ENCODE data around the gene GSK3B. TPM values are rescaled to one million over a fixed set of nuclear protein-coding genes. Genes with fewer than 3 reads are reported as not detected.

The GSK3B gene
- total RNA-seq, 5 donors from 2014 or later (not counting 1 experiment from before 2014, with no cell fraction given): 30.5 to 47.9 (median 32.7) TPM

GRCh38 chr3:120101624-120102023 lies 7.4 kb upstream of the GSK3B start:
- peaks cover 0 to 5% of the 10 kb centered on the region in 2 experiments for H3K4me1 ChIP-seq (ENCODE audit: control insufficient read depth in 1 of 2, extremely low read depth in 1 of 2, insufficient read depth in 2 of 2, low read length in 2 of 2)
- H3K27me3 Mint-ChIP-seq: no peaks in the 10 kb centered on the region
- peaks cover 23% of the 10 kb centered on the region for H3K36me3 Mint-ChIP-seq
- H3K4me1 Mint-ChIP-seq: peaks cover 18 to 23% (median 18%) of the 10 kb centered on the region in 3 donors
- ChIA-PET CTCF (interaction anchor here in 1 of 2 donors (0.6 kb wide), 1 partner anchor 131 kb away, joined by 3 read pairs; no protein-coding TSS in a partner anchor), POLR2A (no interaction called here)
- no peaks in the 10 kb centered on the region for H3K27me3 ChIP-seq (replicated peaks in 1 of 2; ENCODE audit: control insufficient read depth in 2 of 2, extremely low read depth in 1 of 2, insufficient read depth in 2 of 2, low read length in 1 of 2)
- WGBS (ENCODE audit: insufficient coverage): no CpG with 5 or more reads among the region's 3 CpGs
- ATAC-seq (replicated peaks in 1 of 4) (no peak), DNase-seq (no peak)
- H3K36me3 ChIP-seq (ENCODE audit: control insufficient read depth in 2 of 2, extremely low read depth in 1 of 2, insufficient read depth in 1 of 2, low read length in 1 of 2): peaks cover 0 to 4% of the 10 kb centered on the region in 2 donors
- H3K9me3 ChIP-seq: no peaks in the 10 kb centered on the region
- no peak overlapping the region for H3K27ac ChIP-seq (ENCODE audit: low read length)
- H3K4me3 ChIP-seq (ENCODE audit: control insufficient read depth in 1 of 2, extremely low read depth in 1 of 2, low read length in 1 of 2): no peak overlapping the region
- no peak overlapping the region for H3K4me3 Mint-ChIP-seq
- no peak overlapping the region for H3K27ac Mint-ChIP-seq
- no peaks in the 10 kb centered on the region for H3K9me3 Mint-ChIP-seq

GRCh38 chr3:120100711-120101110 lies 6.5 kb upstream of the GSK3B start:
- ChIA-PET POLR2A (no interaction called here), CTCF (interaction anchor here in 1 of 2 donors (0.9 kb wide), 1 partner anchor 748 kb away, joined by 3 read pairs; no protein-coding TSS in a partner anchor)
- peaks cover 16% of the 10 kb centered on the region for H3K36me3 Mint-ChIP-seq
- Histone ChIP-seq H3K36me3 (ENCODE audit: control insufficient read depth in 2 of 2, extremely low read depth in 1 of 2, insufficient read depth in 1 of 2, low read length in 1 of 2) (peaks cover 0 to 4% of the 10 kb centered on the region in 2 donors), H3K27me3 (replicated peaks in 1 of 2; ENCODE audit: control insufficient read depth in 2 of 2, extremely low read depth in 1 of 2, insufficient read depth in 2 of 2, low read length in 1 of 2) (no peaks in the 10 kb centered on the region), H3K9me3 (no peaks in the 10 kb centered on the region), H3K27ac (ENCODE audit: low read length) (no peak overlapping the region), H3K4me3 (ENCODE audit: control insufficient read depth in 1 of 2, extremely low read depth in 1 of 2, low read length in 1 of 2) (no peak overlapping the region), H3K4me1 (ENCODE audit: control insufficient read depth in 1 of 2, extremely low read depth in 1 of 2, insufficient read depth in 2 of 2, low read length in 2 of 2) (peaks cover 7 to 13% of the 10 kb centered on the region in 2 experiments)
- no peaks in the 10 kb centered on the region for H3K27me3 Mint-ChIP-seq
- H3K27ac Mint-ChIP-seq: no peak overlapping the region
- DNase-seq: no peak
- WGBS (ENCODE audit: insufficient coverage): no CpG with 5 or more reads among the region's 1 CpG
- H3K4me1 Mint-ChIP-seq: peaks cover 25 to 30% (median 26%) of the 10 kb centered on the region in 3 donors
- no peak overlapping the region for H3K4me3 Mint-ChIP-seq
- H3K9me3 Mint-ChIP-seq: no peaks in the 10 kb centered on the region
- ATAC-seq (replicated peaks in 1 of 4): no peak

- POLR2A ChIA-PET: no interaction called here
- CTCF ChIA-PET: interaction anchor here (0.6 to 0.9 kb wide), 3 partner anchors 10 to 146 kb away, joined by 3 to 10 read pairs (median 4); no protein-coding TSS in a partner anchor
- Histone ChIP-seq H3K36me3 (ENCODE audit: control insufficient read depth in 2 of 2, extremely low read depth in 1 of 2, insufficient read depth in 1 of 2, low read length in 1 of 2) (peaks cover 0 to 4% of the 10 kb centered on the region in 2 donors), H3K27ac (ENCODE audit: low read length) (no peak overlapping the region), H3K27me3 (replicated peaks in 1 of 2; ENCODE audit: control insufficient read depth in 2 of 2, extremely low read depth in 1 of 2, insufficient read depth in 2 of 2, low read length in 1 of 2) (no peaks in the 10 kb centered on the region), H3K9me3 (no peaks in the 10 kb centered on the region), H3K4me1 (ENCODE audit: control insufficient read depth in 1 of 2, extremely low read depth in 1 of 2, insufficient read depth in 2 of 2, low read length in 2 of 2) (peaks cover 8 to 13% of the 10 kb centered on the region in 2 experiments), H3K4me3 (ENCODE audit: control insufficient read depth in 1 of 2, extremely low read depth in 1 of 2, low read length in 1 of 2) (no peak overlapping the region)
- no peak for ATAC-seq (replicated peaks in 1 of 4)
- Mint-ChIP-seq H3K27ac (no peak overlapping the region), H3K27me3 (no peaks in the 10 kb centered on the region), H3K4me3 (no peak overlapping the region), H3K36me3 (peaks cover 11% of the 10 kb centered on the region), H3K9me3 (no peaks in the 10 kb centered on the region), H3K4me1 (peaks cover 28 to 33% (median 28%) of the 10 kb centered on the region in 3 donors)
- DNase-seq: no peak
Measured at GRCh38 chr3:120098710-120099109, 4.5 kb upstream of the GSK3B start.

GRCh38 chr3:120095979-120096426 lies 1.8 kb upstream of the GSK3B start:
- H3K4me3 Mint-ChIP-seq: no peak overlapping the region
- no peaks in the 10 kb centered on the region for H3K9me3 ChIP-seq
- H3K27ac Mint-ChIP-seq: peak overlapping the region in 1 of 2 donors; percentile 98
- no peak for ATAC-seq (replicated peaks in 1 of 4)
- H3K27me3 Mint-ChIP-seq: no peaks in the 10 kb centered on the region
- ChIA-PET POLR2A (interaction anchor here (0.5 to 1.8 kb wide), 23 partner anchors 11 to 855 kb away, joined by 3 to 15 read pairs (median 5); partner anchors contain the start of genes NDUFB4 (in 2 of the 2), B4GALT4 (in 1 of the 2), COX17 (in 1 of the 2) and LRRC58 (in 1 of the 2)), CTCF (interaction anchor here (0.6 to 2.3 kb wide), 13 partner anchors 18 to 598 kb away, joined by 3 to 14 read pairs (median 4); partner anchors contain the start of genes LRRC58 (in 1 of the 2) and NDUFB4 (in 1 of the 2))
- no peak for DNase-seq
- H3K4me3 ChIP-seq (ENCODE audit: control insufficient read depth in 1 of 2, extremely low read depth in 1 of 2, low read length in 1 of 2): peak overlapping the region; percentile 82 to 85
- 0% methylated on average over 1 of the region's 1 CpG for WGBS (ENCODE audit: insufficient coverage)
- H3K36me3 ChIP-seq (ENCODE audit: control insufficient read depth in 2 of 2, extremely low read depth in 1 of 2, insufficient read depth in 1 of 2, low read length in 1 of 2): peaks cover 0 to 4% of the 10 kb centered on the region in 2 donors
- peaks cover 26 to 29% (median 28%) of the 10 kb centered on the region in 3 donors for H3K4me1 Mint-ChIP-seq
- peaks cover 13 to 16% of the 10 kb centered on the region in 2 experiments for H3K4me1 ChIP-seq (ENCODE audit: control insufficient read depth in 1 of 2, extremely low read depth in 1 of 2, insufficient read depth in 2 of 2, low read length in 2 of 2)
- no peaks in the 10 kb centered on the region for H3K9me3 Mint-ChIP-seq
- peak overlapping the region; percentile 99 for H3K27ac ChIP-seq (ENCODE audit: low read length)
- peaks cover 10% of the 10 kb centered on the region for H3K36me3 Mint-ChIP-seq
- H3K27me3 ChIP-seq (replicated peaks in 1 of 2; ENCODE audit: control insufficient read depth in 2 of 2, extremely low read depth in 1 of 2, insufficient read depth in 2 of 2, low read length in 1 of 2): no peaks in the 10 kb centered on the region

- Mint-ChIP-seq H3K9me3 (no peaks in the 10 kb centered on the region), H3K27ac (peak overlapping the region in 1 of 2 donors; percentile 98), H3K4me3 (no peak overlapping the region), H3K36me3 (peaks cover 6% of the 10 kb centered on the region), H3K4me1 (peaks cover 22 to 29% (median 25%) of the 10 kb centered on the region in 3 donors), H3K27me3 (no peaks in the 10 kb centered on the region)
- Histone ChIP-seq H3K4me1 (ENCODE audit: control insufficient read depth in 1 of 2, extremely low read depth in 1 of 2, insufficient read depth in 2 of 2, low read length in 2 of 2) (peaks cover 13 to 22% of the 10 kb centered on the region in 2 experiments), H3K4me3 (ENCODE audit: control insufficient read depth in 1 of 2, extremely low read depth in 1 of 2, low read length in 1 of 2) (peak overlapping the region; percentile 82 to 85), H3K36me3 (ENCODE audit: control insufficient read depth in 2 of 2, extremely low read depth in 1 of 2, insufficient read depth in 1 of 2, low read length in 1 of 2) (peaks cover 0 to 4% of the 10 kb centered on the region in 2 donors), H3K27ac (ENCODE audit: low read length) (peak overlapping the region; percentile 99), H3K27me3 (replicated peaks in 1 of 2; ENCODE audit: control insufficient read depth in 2 of 2, extremely low read depth in 1 of 2, insufficient read depth in 2 of 2, low read length in 1 of 2) (no peaks in the 10 kb centered on the region), H3K9me3 (no peaks in the 10 kb centered on the region)
- 0% methylated on average over 55 of the region's 58 CpGs for WGBS (ENCODE audit: insufficient coverage)
- ChIA-PET CTCF (interaction anchor here (0.6 to 2.3 kb wide), 13 partner anchors 17 to 597 kb away, joined by 3 to 14 read pairs (median 3); partner anchors contain the start of genes LRRC58 (in 1 of the 2) and NDUFB4 (in 1 of the 2)), POLR2A (interaction anchor here (0.5 to 1.8 kb wide), 29 partner anchors 12 to 1925 kb away, joined by 3 to 15 read pairs (median 4); partner anchors contain the start of genes NDUFB4 (in 2 of the 2), B4GALT4 (in 1 of the 2), COX17 (in 1 of the 2) and LRRC58 (in 1 of the 2))
- peak; percentile 56 to 87 (median 81) for DNase-seq
- ATAC-seq (replicated peaks in 1 of 4): peak; percentile 24 to 29 (median 28)
Measured at GRCh38 chr3:120095226-120095978, 1.2 kb upstream of the GSK3B start.

- Mint-ChIP-seq H3K27me3 (no peaks in the 10 kb centered on the region), H3K27ac (peak overlapping the region in 1 of 2 donors; percentile 98), H3K4me3 (no peak overlapping the region), H3K9me3 (no peaks in the 10 kb centered on the region), H3K36me3 (peaks cover 6% of the 10 kb centered on the region), H3K4me1 (peaks cover 22 to 29% (median 25%) of the 10 kb centered on the region in 3 donors)
- ChIA-PET POLR2A (interaction anchor here (0.5 to 1.8 kb wide), 19 partner anchors 16 to 1925 kb away, joined by 3 to 15 read pairs (median 4); partner anchors contain the start of genes NDUFB4 (in 2 of the 2), COX17 (in 1 of the 2), LRRC58 (in 1 of the 2) and TIMMDC1 (in 1 of the 2)), CTCF (interaction anchor here (0.5 to 2.3 kb wide), 13 partner anchors 22 to 501 kb away, joined by 3 to 14 read pairs (median 4); partner anchors contain the start of genes LRRC58 (in 1 of the 2) and NDUFB4 (in 1 of the 2))
- ATAC-seq (replicated peaks in 1 of 4) (peak; percentile 66 to 71 (median 68)), DNase-seq (peak in 21 of 35 experiments; percentile 89 to 100 (median 98))
- no peaks in the 10 kb centered on the region for H3K9me3 ChIP-seq
- peak overlapping the region; percentile 82 to 85 for H3K4me3 ChIP-seq (ENCODE audit: control insufficient read depth in 1 of 2, extremely low read depth in 1 of 2, low read length in 1 of 2)
- H3K27me3 ChIP-seq (replicated peaks in 1 of 2; ENCODE audit: control insufficient read depth in 2 of 2, extremely low read depth in 1 of 2, insufficient read depth in 2 of 2, low read length in 1 of 2): no peaks in the 10 kb centered on the region
- peak overlapping the region; percentile 99 for H3K27ac ChIP-seq (ENCODE audit: low read length)
- peaks cover 0 to 4% of the 10 kb centered on the region in 2 donors for H3K36me3 ChIP-seq (ENCODE audit: control insufficient read depth in 2 of 2, extremely low read depth in 1 of 2, insufficient read depth in 1 of 2, low read length in 1 of 2)
- H3K4me1 ChIP-seq (ENCODE audit: control insufficient read depth in 1 of 2, extremely low read depth in 1 of 2, insufficient read depth in 2 of 2, low read length in 2 of 2): peaks cover 13 to 25% of the 10 kb centered on the region in 2 experiments
- WGBS (ENCODE audit: insufficient coverage): 0% methylated on average over 27 of the region's 31 CpGs
Measured at GRCh38 chr3:120094776-120095225, 554 bp upstream of the GSK3B start.

Measured in T-cell (primary cell).